Measurements from ENCODE around the gene NOS1.
A peak's percentile ranks its signal among the peaks of the same experiment; 100 is the strongest.
"Not testable (repeated sequence)": the region's sequence is repeated elsewhere in the genome, so short reads cannot be mapped to it uniquely, and the experiment has no call there.

The NOS1 gene

DNA sequence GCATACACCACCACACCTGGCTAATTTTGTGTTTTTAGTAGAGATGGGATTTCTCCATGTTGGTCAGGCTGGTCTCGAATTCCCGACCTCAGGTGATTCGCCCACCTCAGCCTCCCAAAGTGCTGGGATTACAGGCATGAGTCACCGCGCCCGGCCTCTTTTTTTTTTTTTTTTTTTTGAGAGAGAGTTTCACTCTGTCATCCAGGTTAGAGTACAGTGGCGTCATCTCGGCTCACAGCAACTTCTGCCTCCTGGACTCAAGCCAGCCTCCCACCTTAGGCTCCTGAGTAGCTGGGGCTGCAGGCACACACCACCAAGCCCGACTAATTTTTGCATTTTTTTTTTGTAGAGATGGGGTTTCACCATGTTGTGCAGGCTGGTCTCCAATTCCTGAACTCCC is 166.4 kb downstream of the NOS1 start:
- peak in 39 of 42 donors; percentile 15 to 81 (median 52) for DNase-seq

DNA sequence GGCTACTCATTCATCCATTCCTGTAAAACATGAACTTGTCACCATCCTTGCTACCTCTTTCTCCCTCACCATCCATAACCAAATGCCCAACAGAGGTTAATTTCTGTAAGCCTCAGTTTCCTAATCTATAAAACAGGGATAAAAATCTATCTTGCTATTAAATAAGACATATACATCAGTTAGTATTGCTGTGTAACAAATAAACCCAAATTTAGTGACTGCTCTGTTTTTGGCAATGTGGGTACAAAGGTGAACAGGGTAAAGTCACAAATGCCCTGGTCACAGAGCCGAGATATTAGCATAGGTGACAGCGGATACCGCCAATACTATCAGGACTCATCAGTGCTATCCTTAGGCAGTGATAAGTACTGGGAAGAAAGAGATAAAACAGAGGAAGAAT is 167.5 kb downstream of the NOS1 start:
- intact Hi-C loops (cut with DNase I): no loop called here
- peak in 1 of 42 donors; percentile 7 for DNase-seq

More for the DNA sequence above, 166.4 kb downstream of the NOS1 start:
- intact Hi-C loops (cut with DNase I): not testable (repeated sequence)

DNA sequence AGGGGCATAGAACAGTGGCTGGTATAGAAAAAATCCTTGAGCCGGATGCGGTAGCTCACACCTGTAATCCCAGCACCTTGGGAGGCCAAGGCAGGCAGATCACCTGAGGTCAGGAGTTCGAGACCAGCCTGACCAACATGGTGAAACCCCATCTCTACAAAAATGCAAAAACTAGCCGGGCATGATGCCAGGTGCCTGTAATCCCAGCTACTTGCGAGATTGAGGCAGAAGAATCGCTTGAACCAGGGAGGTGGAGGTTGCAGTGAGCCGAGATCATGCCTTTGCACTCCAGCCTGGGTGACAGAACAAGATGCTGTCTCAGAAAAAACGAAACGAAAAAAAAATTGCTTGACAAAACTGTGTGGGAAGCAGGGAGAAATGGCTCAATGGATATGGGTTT is 168.8 kb downstream of the NOS1 start:
- peak in 3 of 42 donors; percentile 12 to 37 (median 30) for DNase-seq

DNA sequence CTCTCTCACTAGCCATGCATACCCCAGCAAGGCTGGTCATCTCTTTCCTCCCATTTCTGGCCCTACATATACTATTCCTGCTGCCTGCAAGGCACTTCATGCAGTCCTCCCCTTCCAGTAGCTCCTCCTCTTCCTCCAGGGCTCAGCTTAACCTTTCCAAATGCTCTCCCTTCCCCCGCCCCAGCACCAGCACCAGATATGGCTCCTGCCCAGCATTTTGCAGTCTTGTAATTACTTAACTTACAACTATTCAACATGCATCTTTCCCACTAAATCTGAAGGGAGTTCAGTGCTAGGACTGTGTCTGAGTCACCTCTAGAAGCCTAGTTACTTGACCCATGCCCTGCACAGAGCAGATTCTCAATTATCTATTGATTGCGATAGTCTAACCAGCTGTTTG is 169.4 kb downstream of the NOS1 start:
- DNase-seq: peak in 1 of 42 donors; percentile 7
- intact Hi-C loops (cut with DNase I): no loop called here

More for the DNA sequence above, 168.8 kb downstream of the NOS1 start:
- intact Hi-C loops (cut with DNase I): not testable (repeated sequence)

DNA sequence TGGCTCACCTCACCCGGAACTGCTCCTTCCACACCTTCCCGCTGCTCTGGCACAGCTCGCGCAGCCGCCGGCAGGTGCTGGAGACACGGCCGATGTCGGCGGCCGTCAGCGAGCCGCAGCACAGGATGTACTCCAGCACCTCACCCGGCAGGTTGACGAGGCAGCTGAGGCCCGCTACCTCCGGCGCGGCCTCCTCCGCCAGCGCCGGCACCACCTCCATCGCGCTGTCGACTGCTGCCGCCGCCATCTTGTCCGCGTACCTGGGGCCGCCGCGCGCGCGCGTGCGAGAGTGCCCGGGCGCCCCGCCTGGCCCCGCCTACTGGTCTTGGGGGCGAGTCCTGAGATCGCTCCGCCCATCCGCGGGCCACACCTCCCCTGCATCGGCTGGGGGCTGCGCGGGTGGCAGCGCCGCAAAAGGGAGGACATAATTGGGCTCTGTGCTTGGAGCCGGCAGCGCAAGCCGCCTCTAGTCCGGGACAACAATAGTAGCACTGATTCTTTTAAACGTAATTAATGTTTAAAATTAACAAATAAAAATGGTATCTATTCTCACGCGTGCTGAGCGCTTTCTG is 171.1 kb downstream of the NOS1 start, which contains the start of gene FBXO21:
Gene FBXO21, minus strand, starts transcription at position 261 of the 572 bp plus-strand sequence. Its CDS starts 14 bp downstream, at position 247.
- intact Hi-C loops (cut with DNase I): no loop called here
- DNase-seq: peak; percentile 85 to 98 (median 96)

DNA sequence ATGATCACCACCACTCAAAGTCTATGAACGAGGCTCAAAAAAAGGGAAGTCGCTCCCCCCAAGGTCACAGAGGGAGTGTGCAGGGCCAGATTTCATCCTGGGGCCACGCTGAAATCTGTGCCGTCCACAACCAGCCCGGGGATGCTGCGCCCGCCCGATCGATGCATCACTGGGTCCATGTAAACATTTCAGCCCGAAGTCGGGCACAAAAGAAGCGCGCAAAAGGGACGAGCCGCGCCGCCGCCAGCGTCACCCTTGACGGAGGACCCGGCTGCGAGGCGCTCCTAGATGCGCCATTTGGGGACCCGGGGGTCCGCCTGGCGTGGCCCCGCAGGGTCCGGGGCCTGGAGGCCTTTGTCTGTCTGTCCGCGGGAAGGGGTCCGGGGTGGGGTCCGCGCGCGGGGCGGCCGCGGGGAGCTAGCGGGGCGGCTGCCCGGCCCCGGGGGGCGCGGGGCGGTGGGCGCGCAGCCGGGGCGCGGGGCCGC is 171.7 kb downstream of the NOS1 start:
- DNase-seq: peak in 37 of 42 donors; percentile 14 to 71 (median 42)
- intact Hi-C loops (cut with DNase I): no loop called here

DNA sequence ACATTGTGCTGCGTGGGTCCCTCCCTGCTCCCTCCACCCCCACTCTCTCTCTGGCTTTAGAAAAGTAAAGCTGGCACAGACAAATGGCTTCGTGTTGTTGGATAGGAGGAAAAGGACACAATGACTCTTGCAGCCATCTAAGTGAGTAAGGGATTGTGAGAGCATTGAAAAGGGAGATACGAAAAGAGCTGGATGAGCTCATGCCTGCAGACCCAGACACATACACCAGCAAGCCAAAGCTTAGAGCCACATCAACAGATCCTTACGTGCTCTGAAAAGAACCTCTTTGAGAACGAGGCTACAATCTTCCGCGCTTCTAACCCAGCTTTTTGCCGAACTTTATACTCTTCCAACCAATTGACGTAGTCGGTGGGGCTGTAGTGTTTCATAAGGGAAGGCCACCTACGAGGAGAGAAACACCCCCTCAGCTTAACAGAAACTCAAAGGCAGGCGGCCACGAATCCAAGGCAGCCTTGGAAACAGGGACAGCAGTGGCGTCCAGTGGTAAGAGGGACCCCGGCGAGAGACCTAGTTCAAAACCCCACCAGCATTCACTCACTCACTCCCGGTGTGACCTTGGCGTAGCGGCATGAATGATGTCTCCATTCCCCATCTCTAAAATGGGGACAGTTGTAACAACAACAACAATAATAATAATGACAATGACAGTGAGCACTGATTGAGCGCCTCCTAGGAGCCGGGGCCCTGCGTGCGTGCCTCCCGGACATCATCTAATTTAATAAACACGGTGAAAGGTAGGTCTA is 172.3 kb downstream of the NOS1 start:
- peak in 37 of 42 donors; percentile 10 to 76 (median 48) for DNase-seq
- intact Hi-C loops (cut with DNase I): no loop called here

DNA sequence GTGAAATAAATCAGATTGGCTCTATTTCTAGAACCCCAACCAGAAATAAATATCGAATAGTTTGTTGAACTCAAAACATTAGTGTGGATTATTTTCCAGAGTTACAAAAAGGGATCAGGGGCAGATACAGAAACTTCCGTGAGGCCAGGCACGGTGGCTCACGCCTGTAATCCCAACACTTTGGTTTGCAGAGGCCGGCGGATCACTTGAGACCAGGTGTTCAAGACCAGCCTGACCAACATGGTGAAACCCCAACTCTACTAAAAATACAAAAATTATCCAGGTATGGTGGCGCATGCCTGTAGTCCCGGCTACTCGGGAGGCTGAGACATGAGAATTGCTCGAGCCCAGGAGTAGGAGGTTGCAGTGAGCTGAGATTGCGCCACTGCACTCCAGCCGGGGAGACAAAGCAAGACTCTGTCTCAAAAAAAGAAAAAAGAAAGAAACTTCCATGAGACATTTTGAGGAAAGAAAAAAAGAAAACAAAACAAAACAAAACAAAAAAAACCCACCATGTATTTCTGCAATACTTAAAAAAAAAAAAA is 173.2 kb downstream of the NOS1 start:
- intact Hi-C loops (cut with DNase I): no loop called here
- peak in 2 of 42 donors; percentile 14 to 49 for DNase-seq

DNA sequence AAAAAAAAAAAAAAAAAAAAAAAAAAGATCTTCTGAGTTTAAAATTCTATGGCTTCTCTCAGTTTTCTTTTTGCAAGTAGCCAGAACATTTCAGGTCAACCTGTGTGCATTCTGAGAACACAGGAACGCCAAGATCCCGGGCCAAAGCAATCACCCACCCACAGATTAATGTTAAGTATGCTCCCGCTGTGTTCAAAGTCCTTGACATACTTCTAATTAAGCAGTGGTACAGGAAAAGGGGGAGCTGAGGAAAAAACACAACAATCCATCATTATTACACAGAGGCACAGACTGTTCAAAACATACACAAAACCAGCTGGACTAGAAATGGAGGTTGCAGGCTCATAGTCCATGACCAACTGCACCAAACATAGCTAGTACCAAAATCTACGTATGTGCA is 174.0 kb downstream of the NOS1 start:
- peak in 1 of 42 donors; percentile 25 for DNase-seq
- intact Hi-C loops (cut with DNase I): no loop called here

DNA sequence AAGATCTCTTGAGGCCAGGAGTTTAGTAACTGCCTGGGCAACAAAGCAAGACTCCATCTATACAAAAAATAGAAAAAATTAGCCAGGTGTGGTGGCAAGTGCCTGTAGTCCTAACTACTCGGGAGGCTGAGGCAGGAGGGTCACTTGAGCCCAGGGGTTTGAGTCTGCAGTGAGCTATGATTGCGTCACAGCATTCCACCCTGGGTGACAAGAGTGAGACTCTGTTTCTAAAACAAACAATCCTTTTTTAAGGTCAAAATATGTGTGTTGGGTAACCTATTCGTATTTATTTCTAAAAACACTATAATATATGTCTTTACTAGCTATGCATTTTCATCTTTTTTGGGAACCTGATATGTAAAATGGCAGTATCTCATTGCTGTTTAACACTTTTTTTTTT is 178.6 kb downstream of the NOS1 start:
- DNase-seq: peak in 1 of 42 donors; percentile 14
- intact Hi-C loops (cut with DNase I): no loop called here

DNA sequence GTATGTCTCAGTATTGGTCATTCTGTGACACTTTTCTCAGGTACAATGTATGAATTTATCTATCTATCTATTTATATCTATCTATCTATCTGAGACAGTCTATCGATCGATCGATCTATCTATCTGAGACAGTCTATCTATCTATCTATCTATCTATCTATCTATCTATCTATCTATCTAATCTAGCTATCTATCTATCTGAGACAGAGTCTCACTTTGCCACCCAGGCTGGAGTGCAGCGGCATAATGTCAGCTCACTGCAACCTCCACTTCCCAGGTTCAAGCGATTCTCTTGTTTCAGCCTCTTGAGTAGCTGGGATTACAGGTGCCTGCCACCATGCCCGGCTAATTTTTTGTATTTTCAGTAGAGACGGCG is 180.0 kb downstream of the NOS1 start:
- DNase-seq; intact Hi-C loops (cut with DNase I): not testable (repeated sequence)

DNA sequence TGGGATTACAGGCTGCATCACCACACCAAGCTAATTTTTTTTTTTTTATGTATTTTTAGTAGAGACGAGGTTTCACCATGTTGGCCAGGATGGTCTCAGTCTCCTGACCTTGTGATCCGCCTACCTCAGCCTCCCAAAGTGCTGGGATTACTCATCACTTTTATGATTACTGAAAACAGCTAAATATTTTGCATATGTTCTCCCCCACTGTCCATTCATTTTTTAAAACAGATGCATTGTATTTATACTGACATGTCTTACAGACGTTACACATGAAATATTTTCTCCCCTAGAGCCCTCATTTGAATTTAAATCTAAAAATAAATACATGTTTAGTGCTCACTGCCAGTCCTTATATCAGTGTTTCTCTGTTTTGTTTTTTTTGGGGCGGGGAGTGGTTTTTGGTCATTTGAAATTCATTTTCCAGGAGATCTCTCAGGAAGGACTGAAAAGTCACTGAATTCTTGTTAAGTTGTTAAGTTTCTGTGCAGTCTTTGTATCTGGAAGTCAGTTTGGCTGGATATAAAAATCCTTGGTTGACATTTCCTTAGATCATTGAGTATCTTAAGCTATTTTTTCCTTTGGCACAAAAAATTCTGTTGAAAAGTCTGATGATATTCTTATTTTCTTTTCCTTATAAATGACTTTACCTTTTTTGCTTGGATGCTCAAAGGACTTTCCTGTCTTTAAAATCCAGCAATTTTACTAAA is 180.5 kb downstream of the NOS1 start:
- intact Hi-C loops (cut with DNase I): no loop called here
- DNase-seq: no peak

DNA sequence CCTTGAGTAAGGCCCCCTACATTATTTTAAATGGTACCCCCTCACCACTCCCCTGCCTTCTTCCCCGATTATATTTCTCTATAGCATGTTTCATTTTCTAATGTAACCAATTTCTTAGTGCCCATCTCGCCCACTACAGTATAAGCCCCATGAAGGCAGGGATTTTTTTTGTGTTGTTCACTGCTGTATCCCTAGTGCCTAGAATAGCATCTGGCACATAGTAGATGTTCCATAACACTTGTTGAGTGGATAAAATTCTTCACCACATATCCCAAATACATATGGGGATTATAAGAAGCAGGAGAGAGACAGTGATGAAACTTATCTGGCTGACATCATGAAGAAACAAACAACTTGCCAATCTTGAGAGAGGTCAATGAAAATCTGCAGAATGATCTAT is 182.7 kb downstream of the NOS1 start:
- intact Hi-C loops (cut with DNase I): no loop called here
- DNase-seq: no peak

DNA sequence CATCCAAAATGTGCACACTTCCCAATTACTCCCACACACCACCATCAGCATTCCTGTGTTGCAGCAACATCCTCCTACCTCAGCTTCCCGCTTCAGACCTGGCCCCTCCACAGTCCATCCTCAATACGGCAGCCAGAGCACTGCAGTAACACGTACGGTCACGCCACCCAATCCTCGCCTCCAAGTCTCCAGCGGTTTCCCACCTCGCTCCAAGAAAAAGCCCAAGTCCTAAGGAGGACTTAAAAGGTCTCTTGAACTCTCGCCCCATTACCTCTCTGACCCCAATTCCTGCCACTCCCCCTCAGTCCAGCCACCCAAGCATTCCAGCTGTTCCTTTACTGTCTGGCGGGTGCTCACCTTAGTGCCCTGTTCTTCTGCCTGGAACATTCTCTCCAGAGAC is 183.1 kb downstream of the NOS1 start:
- peak in 1 of 42 donors; percentile 20 for DNase-seq

DNA sequence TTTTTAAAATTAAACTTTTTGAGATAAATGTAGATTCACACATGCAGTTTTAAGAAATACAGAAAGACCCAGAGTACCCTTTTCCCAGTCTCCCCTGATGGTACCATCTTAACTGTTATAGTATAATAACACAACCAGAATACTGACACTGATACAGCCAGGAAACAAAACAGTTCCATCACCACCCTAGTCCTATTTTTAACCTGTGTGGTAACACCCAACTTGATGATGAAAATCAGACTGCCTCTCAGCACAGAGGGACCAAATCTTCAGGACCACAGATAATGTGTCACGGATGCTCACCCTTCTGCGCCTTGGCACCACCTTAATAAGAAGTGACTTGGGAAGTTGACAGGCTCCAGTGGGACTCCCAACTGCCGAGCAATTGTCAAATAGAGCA is 189.3 kb downstream of the NOS1 start:
- no peak for DNase-seq
- intact Hi-C loops (cut with DNase I): no loop called here

More for the DNA sequence above, 183.1 kb downstream of the NOS1 start:
- intact Hi-C loops (cut with DNase I): no loop called here

DNA sequence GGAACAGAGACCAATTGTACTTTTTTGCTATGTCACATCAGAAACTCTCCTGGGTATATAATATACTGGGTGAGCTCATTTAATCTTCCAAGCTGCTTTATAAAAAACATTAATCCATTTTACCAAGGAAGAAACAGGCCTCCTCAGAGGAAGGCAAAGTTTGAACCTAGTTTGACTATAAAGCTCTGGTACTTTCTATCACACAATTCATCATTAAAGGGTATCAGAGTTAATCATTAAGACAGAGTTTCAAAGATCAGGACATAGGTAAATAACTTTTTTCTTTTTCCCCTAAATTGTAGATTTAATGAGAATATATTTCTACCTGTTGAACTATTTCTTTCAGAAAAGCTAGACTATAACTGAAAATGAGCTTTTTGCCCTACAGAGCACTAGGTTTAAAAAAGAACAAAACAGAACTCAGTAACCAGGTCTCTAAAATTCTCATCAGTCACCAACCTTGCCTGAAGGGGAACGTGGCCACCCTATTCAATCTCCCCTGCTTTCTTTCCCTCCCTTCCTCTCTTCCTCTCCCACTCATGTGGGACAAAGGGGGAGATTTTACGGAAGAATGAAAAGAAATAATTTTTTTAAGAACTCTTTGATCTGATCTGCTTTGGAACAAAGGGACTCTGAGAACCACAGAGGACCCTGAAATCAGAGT is 189.8 kb downstream of the NOS1 start:
- no peak for DNase-seq
- intact Hi-C loops (cut with DNase I): no loop called here

DNA sequence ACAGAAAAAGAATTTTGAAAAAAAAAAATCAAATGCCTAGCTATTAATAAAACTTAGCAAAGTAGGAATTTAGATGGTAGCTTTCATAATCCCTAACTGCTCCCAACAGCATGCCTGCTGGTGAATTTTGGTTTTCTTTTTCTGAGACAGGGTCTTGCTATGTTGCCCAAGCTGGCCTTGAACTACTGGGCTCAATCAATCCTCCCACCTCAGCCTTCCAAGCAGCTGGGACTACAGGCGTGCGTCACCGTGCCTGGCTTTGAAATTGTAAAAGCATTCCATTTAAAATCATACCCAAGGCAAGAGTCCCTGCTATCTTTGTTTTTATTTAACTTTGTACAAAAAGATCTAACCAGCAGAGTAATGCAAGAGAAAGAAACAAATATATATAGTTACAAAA is 191.9 kb downstream of the NOS1 start:
- intact Hi-C loops (cut with DNase I): no loop called here
- DNase-seq: no peak

DNA sequence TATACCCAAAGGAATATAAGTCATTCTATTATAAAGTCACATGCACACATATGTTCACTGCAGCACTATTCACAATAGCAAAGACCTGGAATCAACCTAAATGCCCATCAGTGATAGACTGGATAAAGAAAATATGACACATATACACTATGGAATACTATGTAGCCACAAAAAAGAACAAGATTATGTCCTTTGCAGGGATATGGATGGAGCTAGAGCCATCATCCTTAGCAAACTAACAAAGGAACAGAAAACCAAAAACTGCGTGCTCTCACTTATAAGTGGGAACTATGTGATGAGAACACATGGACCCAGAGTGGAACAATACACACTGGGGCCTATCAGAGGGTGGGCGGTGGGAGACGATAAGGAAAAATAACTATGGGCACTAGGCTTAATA is 192.4 kb downstream of the NOS1 start:
- no peak for DNase-seq
- intact Hi-C loops (cut with DNase I): no loop called here

DNA sequence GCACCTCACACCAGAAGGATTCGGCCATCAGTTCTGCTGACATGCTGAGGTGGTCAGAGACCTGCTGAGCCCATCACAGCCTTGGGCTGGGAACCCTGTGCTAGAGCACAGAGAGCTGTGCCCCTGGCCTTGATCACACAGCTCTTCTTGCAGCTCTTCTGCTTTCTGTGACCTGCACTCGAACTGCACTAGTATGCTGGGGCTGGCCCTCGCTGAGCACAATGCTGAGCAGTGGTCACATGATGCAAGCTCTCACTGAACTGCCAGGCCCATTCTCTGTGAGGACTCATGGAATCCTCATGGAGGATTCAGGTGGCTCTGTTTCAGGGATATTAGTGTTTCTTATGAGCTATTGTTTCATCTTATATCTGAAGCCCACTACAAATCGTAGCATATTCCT is 193.7 kb downstream of the NOS1 start:
- no peak for DNase-seq
- intact Hi-C loops (cut with DNase I): no loop called here

Measured in head of caudate nucleus (tissue), 42 donors.